Calu3 (cell line): ENCODE measurements around the gene BABAM1. TPM values are rescaled to one million over a fixed set of nuclear protein-coding genes. Genes with fewer than 3 reads are reported as not detected.

ENCODE experiments used
- BruUV-seq: library from RNA; stranded (reverse); fragments of 400-500 nt; replicated peaks from 2 replicates; lab custom pipeline; 2021; lab: Mats Ljungman, UMichigan
- CTCF ChIA-PET: fragments of 300-600 bp; sonication (Branson Sonifier 250); formaldehyde crosslinking; loops from one replicate; lab custom pipeline; 2022; ENCODE audit warnings: antibody characterized with exemption; lab: Charles Lee
- DNase-seq: peaks from one replicate; pipeline ENCODE4 v3.0.0; 2022
- H3K27ac Mint-ChIP-seq: one replicate; pipeline ENCODE4 v1.8.0; 2022; ENCODE audit warnings: mixed read lengths; ENCODE audit not compliant: unreplicated experiment
- H3K27me3 Mint-ChIP-seq: one replicate; pipeline ENCODE4 v1.8.0; 2022; ENCODE audit warnings: mixed read lengths; ENCODE audit not compliant: unreplicated experiment
- H3K36me3 Mint-ChIP-seq: one replicate; pipeline ENCODE4 v1.8.0; 2022; ENCODE audit warnings: mild to moderate bottlenecking, moderate library complexity, mixed read lengths; ENCODE audit not compliant: insufficient read depth, unreplicated experiment
- H3K4me1 Mint-ChIP-seq: one replicate; pipeline ENCODE4 v1.8.0; 2022; ENCODE audit warnings: mild to moderate bottlenecking, low read depth, mixed read lengths; ENCODE audit not compliant: unreplicated experiment
- H3K4me3 Mint-ChIP-seq: one replicate; pipeline ENCODE4 v1.8.0; 2022; ENCODE audit warnings: mild to moderate bottlenecking, low read depth, moderate library complexity, mixed read lengths; ENCODE audit not compliant: unreplicated experiment
- H3K9me3 Mint-ChIP-seq: one replicate; pipeline ENCODE4 v1.8.0; 2022; ENCODE audit warnings: low read depth, mixed read lengths; ENCODE audit not compliant: unreplicated experiment
- CTCF ChIP-seq: fragments of 200-600 bp; IDR thresholded peaks from one replicate; pipeline ENCODE4 v1.8.0; 2022; ENCODE audit warnings: antibody characterized with exemption; ENCODE audit not compliant: unreplicated experiment
- intact Hi-C: fragments of 100-400 bp; cut with micrococcal nuclease; formaldehyde crosslinking; loops from one replicate; pipeline ENCODE4 v1.10.0; 2022; ENCODE audit not compliant: unreplicated experiment
- total RNA-seq: library from RNA; stranded (reverse); gene quantifications from 2 replicates; pipeline ENCODE4 v1.2.3, GENCODE V29; 2022

The BABAM1 gene
- total RNA-seq, 1 experiment from 2014 or later, result 75.2 TPM

- DNase-seq, result peak; percentile 27
- intact Hi-C loops, result no loop called here
- Mint-ChIP-seq H3K9me3 (no peaks in the 10 kb centered on the region), H3K36me3 (peaks cover 11% of the 10 kb centered on the region), H3K4me3 (no peak overlapping the region), H3K27ac (no peak overlapping the region), H3K4me1 (no peaks in the 10 kb centered on the region), H3K27me3 (no peaks in the 10 kb centered on the region)
- no TSS peak for BruUV-seq
- CTCF ChIA-PET, result no interaction called here
- TF ChIP-seq CTCF, result no peak
Observed at GRCh38 chr19:17296273-17296672, 29.0 kb downstream of the BABAM1 start.

- Mint-ChIP-seq H3K36me3 (peaks cover 11% of the 10 kb centered on the region), H3K9me3 (no peaks in the 10 kb centered on the region), H3K27ac (no peak overlapping the region), H3K4me1 (no peaks in the 10 kb centered on the region), H3K27me3 (no peaks in the 10 kb centered on the region), H3K4me3 (no peak overlapping the region)
- TF ChIP-seq CTCF, result no peak
- no TSS peak for BruUV-seq
- intact Hi-C loops, result no loop called here
- DNase-seq, result no peak
- CTCF ChIA-PET, result interaction anchor here (0.6 kb wide), 1 partner anchor 189 kb away, joined by 3 read pairs; no protein-coding TSS in a partner anchor
Observed at GRCh38 chr19:17296976-17297375, 29.7 kb downstream of the BABAM1 start.

GRCh38 chr19:17300992-17301619, 33.9 kb downstream of the BABAM1 start:
- BruUV-seq, result no TSS peak
- CTCF ChIA-PET, result no interaction called here
- no peak overlapping the region for H3K27ac Mint-ChIP-seq

GRCh38 chr19:17302391-17303166, 35.3 kb downstream of the BABAM1 start:
- intact Hi-C loops, result no loop called here
- no peak for DNase-seq
- H3K4me3 Mint-ChIP-seq, result peak overlapping the region; percentile 58
- no TSS peak for BruUV-seq
- H3K27me3 Mint-ChIP-seq, result no peaks in the 10 kb centered on the region
- no peak overlapping the region for H3K27ac Mint-ChIP-seq
- TF ChIP-seq CTCF, result no peak
- no peaks in the 10 kb centered on the region for H3K9me3 Mint-ChIP-seq
- CTCF ChIA-PET, result interaction anchor here (0.6 kb wide), 1 partner anchor 20 kb away, joined by 3 read pairs; no protein-coding TSS in a partner anchor
- H3K4me1 Mint-ChIP-seq, result peaks cover 11% of the 10 kb centered on the region
- peaks cover 28% of the 10 kb centered on the region for H3K36me3 Mint-ChIP-seq

More at GRCh38 chr19:17300992-17301619, 33.9 kb downstream of the BABAM1 start:
- no peak for DNase-seq
- H3K9me3 Mint-ChIP-seq, result no peaks in the 10 kb centered on the region
- H3K27me3 Mint-ChIP-seq, result no peaks in the 10 kb centered on the region
- H3K4me1 Mint-ChIP-seq, result peaks cover 9% of the 10 kb centered on the region
- H3K4me3 Mint-ChIP-seq, result no peak overlapping the region
- intact Hi-C loops, result no loop called here
- peaks cover 24% of the 10 kb centered on the region for H3K36me3 Mint-ChIP-seq
- no peak for TF ChIP-seq CTCF
